Measurements from ENCODE around the gene SEMA3A.

DNA sequence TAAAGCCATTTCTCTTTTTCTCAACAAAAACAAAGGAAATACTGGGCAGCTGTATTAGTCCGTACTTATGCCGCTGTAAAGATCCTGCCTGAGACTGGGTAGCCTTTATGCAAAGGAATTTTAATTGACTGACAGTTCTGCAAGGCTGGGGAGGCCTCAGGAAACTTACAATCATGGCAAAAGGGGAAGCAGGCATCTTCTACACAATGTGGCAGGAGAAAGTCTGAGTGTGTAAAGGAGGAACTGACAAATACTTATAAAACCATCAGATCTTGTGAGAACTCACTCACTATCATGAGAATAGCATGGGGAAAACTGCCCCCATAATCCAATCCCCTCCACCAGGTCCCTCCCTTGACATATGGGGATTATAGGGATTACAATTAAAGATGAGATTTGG is 264.3 kb downstream of the SEMA3A start:
- TF ChIP-seq EZH2phosphoT487 (IDR thresholded peaks at IDR 0.05; ENCODE audit: insufficient read depth, low read depth) (no peak), EZH2 (IDR thresholded peaks at IDR 0.05; ENCODE audit: insufficient read depth, poor library complexity, severe bottlenecking) (no peak)

Measured in GM23248 (cell line).